Measurements from ENCODE around the gene ARHGAP26.

The ARHGAP26 gene

GRCh38 chr5:143001764-143002351, 231.7 kb downstream of the ARHGAP26 start:
- DNase-seq: peak; percentile 70

GRCh38 chr5:143002459-143003327, 232.5 kb downstream of the ARHGAP26 start:
- DNase-seq: no peak

- no peak for DNase-seq
Observed at GRCh38 chr5:143003328-143003636, 233.1 kb downstream of the ARHGAP26 start.

DNA sequence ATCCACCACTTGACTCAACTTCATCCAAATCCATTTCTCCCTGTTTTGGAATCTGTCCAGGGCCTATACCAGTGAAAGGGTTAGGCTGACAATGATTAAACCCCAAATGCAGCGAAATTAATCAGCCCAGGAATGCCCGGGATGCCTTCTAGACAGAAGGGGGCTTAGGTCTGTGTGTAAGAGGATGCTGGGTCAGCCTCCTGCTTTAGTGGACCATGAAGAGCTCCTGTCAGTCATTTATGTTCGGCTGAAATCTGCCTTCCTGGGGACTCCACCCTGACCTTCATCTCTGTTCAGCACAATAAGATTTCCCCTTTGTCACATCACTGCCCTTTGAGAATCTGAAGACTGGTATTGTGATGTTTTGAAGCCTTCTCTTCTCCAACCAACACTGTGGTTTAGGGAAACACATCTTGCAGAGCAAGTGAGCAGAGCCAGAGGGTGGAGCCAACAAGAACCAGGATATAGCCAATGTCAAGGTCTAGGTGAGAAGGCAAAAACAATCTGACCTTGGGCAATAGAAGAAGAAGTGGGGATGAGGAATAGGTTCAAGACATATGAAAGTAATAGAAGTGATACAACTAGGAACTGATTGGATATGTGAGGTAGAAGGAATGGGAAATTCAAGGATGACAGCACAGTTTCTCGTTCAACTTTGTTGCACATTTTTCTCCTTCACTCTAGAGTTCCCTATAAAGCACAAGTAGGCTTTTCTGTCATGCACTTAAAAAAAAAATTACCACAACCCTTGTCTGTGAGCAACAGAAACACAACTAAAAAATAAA, 234.4 kb downstream of the ARHGAP26 start:
- DNase-seq: no peak

DNA sequence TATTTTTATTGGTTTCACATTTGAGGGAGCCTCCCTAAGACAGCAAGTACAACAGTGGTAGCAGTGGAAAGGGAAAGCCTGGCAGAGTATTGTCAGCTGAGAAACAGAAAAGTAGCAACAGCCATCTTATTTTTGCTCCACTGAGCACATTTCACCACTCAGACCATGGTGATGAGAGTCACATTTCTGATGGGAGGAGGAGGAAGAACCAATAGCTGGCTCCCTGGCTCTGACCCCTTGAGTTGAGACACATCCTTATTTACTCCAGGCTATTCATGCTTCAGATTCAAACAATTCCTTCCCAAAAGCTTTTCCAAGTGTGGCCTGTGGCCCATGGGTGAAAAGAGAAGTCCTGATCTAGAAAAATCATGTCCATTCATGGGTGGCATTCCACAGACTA, 236.3 kb downstream of the ARHGAP26 start:
- DNase-seq: no peak

GRCh38 chr5:143008032-143008431, 237.9 kb downstream of the ARHGAP26 start:
- no peak for DNase-seq

GRCh38 chr5:143008809-143009521, 238.8 kb downstream of the ARHGAP26 start:
- DNase-seq: peak; percentile 81

GRCh38 chr5:143010351-143010750, 240.2 kb downstream of the ARHGAP26 start:
- DNase-seq: no peak

DNA sequence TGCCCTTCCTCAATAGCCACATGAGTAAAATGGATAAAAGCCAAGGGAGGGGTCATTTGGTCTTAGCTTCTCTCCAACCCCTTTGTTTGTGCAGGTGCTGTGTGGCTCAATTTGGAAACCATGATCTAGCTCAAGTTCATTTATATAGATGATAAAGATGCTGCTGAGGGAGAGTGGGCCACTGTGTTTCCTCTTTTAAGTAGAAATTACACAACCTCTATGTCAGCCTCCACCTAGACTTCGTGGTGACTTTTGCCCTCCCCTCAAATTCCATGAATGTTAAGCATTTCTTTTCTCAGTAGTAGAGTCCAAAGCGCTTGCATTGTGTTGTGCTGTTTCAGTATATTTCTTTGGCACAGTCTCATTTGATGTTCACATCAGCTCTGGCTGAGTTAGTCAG, 241.4 kb downstream of the ARHGAP26 start:
- no peak for DNase-seq

DNA sequence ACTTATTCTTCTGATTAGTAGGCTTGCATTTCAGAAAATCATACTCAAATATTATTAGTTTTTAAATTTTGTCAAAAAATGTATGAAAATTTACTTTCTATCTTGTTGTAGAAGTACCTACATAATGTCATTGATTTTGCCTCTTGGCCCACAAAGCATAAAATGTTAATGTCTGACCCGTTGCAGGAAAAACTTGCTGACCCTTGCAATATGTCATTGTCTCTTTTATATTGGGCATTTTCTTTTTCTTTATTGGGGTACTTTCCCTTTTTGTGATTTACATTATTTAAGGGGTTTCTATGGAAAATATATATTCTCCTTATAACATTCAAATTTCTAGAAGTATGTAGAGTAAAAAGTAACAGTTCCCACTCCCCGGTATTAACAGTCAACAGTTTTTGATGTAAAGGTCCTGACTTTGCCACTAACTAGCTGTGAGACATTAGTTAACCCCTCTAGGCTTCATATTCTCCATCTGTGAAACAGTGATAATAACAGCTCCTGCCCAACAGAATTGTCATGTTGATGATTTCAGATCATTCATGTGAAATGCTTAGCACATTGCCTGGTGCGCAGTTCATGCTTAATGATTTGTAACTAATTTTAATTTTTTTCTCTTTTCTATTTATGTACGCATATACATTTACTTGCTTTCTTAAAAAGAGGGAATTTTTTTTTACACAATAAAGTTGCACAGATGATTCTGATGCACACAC, 243.2 kb downstream of the ARHGAP26 start:
- no peak for DNase-seq

DNA sequence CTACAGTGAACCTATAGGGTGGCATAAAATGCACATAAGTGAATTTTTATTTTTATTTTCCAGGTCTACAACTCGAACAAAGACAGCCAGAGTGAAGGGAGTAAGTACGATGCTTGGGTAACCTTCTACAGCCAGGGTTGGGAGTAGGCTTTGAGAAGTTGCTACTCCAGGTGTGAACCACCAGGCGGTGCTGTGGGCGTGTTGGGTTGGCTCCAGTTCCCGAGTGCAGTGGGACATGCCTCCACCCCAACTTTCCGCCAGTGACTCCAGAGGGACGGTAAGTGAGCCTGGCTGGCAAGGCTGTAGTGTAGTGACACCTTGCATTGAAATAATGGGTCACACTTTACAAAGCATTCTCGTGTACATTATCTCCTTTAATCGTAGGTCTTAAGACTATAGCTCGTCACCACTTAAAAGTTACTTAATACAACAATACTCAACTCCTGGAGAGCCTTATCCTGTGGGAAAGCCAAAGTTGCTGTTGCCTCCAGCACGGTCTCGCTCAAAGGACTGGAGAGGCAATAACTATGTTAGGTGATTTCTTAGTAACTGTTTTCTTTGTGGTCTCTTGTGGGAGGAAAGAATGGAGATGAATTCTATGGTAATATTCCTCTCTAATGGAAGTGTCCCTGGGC, 244.0 kb downstream of the ARHGAP26 start:
- DNase-seq: peak; percentile 71

DNA sequence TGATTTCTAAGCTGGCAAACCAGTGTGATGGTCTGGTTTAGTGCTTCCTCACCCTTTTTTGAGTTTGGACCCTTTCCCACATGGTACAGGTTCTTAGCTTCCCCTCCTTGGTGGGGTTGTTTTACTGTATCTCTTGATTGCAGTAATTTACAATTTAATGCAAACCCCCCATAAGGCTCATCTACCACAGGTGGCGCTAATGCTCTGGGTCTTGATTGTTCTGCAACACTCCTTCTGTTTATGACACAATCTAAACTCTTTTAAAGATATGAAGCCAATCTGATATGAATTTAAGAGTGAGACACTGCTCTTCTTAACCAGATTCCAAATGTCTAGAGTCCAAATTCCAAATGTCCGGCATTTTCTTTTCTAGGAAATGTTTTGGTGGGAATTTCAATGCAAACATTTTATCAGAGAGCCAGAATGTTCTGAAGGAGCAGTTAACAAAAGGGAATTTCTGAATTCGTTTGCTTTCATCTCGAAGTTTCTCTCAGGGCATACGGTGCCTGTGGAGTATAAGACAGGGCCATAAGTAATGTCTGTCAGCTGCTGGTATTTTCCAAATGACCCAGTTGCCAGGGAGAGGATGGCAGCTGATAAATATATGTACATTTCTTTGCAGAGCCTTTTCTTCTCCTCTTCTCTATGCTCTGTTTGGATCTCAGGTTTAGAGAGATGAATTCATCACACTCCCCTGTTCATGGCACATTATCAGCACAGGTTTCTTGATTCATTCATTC, 246.8 kb downstream of the ARHGAP26 start:
- no peak for DNase-seq

DNA sequence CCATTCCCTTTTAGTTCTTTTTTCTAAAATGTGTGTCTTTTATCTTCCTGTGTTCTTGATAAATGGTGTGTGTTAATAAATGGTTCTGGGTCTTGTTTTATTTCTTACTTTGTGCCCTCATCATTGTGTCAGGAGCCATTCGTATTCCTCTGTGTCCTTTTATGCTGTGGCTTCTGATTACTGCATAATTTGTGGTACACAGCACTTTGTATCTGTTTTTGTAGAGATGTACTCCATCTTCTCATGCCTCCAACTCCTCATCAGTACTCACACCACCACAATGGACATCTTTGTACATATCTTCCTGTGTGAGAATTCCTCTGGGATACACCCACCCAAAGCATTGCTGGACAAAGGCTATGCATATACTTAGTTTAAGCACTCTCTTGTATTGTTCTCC, 247.4 kb downstream of the ARHGAP26 start:
- DNase-seq: no peak

DNA sequence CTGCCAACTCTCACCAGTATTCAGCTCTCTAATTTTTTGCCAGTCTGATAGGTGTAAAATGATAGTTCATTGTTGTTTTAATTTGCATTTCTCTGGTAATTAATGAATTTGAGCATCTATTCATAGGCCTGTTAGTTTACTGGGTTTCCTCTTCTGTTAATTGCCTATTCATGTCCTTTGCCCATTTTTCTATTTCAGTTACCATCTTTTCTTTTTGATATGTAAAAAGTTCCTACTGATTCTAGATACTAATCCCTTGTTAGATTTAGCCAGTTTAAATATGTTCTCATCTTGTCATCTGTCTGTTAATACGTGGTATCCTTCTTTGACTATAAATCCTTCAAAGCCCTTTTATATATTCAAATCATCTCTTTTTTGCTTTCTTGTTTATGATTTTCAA, 247.8 kb downstream of the ARHGAP26 start:
- no peak for DNase-seq

DNA sequence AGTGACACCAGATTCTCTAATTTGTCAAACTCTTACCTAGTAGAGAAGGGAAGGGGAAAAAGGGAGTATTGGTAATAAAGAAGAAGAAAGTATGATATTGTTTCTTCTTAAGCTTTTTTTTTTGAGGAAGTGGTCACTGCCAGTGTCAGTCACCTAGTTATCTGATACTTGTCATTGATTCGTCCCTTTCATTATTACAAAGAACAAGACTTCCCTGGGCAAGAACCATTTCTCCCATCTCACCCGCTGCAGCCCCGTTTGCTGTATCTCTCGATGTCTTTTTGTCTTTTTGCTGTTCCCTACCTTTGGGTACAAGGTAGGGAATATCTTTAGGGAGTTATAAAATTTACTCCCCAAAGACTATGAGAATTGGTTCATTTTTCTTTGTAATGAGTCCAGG, 249.0 kb downstream of the ARHGAP26 start:
- DNase-seq: no peak

GRCh38 chr5:143019614-143020515, 249.7 kb downstream of the ARHGAP26 start:
- DNase-seq: no peak

DNA sequence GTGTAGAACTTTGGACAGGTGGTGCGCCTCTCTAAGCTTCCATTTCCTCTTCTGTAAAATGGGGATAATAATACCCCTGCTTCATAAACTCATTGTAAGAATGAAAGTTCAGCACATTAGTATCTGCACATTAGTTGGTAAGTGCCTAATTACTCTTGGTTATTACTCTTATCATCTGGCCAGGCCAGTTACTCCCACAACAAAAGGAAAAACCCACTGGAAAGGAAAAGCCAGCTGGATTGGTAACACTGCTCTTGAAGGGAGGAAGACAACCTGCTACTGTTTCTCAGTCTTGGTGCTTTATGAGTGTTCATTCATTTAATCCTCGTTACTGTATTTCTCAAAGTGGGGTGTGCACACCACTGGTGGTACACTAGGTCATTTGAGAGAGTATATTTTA, 251.4 kb downstream of the ARHGAP26 start:
- no peak for DNase-seq

DNA sequence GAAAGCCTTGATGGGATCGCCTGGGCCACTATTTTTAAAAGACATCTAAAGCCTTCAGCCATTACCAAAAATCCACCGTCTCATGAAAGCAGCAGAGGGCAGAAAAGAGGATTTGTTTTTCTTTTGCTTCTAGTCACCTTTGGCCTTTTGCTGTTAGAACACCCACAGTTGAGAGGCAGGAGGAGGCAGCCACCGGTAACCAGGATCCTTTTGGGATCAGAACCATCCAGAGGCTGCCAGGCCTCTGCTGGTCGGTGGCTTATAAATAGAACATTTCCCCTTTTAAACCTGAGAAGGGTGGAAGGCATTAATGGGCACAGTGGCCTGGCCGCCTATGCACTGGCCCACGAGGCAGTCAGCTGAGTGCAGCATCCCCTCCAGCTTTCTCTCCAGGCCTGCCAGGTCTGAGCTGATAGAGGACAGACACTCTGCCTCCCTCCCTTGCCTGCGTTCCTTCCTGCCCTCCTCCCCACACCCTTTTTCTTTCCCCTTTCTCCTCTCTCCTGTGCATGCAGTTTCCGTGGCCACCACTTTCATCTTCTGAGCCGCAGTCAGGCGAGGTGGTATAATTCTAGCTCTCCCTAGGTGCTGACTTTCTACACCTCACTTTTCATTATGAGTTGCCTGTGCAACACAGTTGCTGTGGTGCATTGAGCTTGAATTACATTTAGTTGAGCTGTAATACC, 253.4 kb downstream of the ARHGAP26 start:
- DNase-seq: peak; percentile 69

DNA sequence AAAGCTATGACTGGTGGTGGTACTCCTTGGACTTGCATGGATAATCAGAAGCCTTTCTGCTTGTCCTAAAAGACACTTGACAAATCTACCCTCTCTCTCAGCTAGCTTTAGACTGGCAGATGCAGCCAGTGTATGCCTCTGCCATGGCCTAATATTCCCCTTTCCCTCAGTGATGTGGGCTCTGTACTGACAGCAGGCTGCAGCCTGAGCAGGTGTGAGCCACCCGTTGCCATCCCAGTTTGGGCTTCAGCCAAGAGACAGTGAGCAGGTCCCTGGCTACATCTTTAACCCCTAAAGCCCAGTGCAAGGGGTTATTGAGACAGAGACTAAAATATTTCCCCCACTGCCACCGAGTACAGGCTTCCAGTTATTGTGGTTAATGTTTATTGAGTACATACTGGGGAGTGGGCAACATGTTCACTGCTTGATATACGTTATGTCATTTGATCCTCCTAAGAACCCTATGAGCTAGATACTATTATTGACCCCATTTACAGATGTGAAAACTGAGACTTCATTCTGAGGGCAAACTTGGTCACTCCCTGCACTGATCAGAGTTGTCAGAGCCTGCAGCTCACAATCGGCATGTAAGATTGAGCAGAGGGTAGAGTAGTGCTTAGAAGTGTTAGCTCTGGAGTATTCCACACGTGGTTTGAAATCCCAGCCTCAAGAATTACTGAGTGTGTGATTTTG, 254.2 kb downstream of the ARHGAP26 start:
- no peak for DNase-seq

Measured in activated CD8-positive, alpha-beta memory T cell treated with anti-CD3 and anti-CD28 coated beads, Interleukin-2, amount 50 U/mL, for 48 hours (primary cell).